SJCRH30 (cell line): ENCODE measurements around the gene SPACA9. TPM values are rescaled to one million over a fixed set of nuclear protein-coding genes. Genes with fewer than 3 reads are reported as not detected.

Experiments
- DNase-seq, 2 experiments: peaks; one replicate each; pipeline ENCODE4 v3.0.0-alpha.2; 2015 to 2020
- H3K27ac ChIP-seq: fragments of 250-450 bp; sonication (Bioruptor Pico); 2 replicates; pipeline ENCODE4 v1.5.1; 2020; ENCODE audit warnings: mild to moderate bottlenecking, moderate library complexity
- H3K27me3 ChIP-seq: fragments of 250-450 bp; sonication (Bioruptor Pico); 2 replicates; pipeline ENCODE4 v1.5.1; 2020; ENCODE audit warnings: mild to moderate bottlenecking, moderate library complexity
- H3K36me3 ChIP-seq: fragments of 250-450 bp; sonication (Bioruptor Pico); 2 replicates; pipeline ENCODE4 v1.5.1; 2020; ENCODE audit warnings: mild to moderate bottlenecking, moderate library complexity
- H3K4me1 ChIP-seq: fragments of 250-450 bp; sonication (Bioruptor Pico); 2 replicates; pipeline ENCODE4 v1.5.1; 2020; ENCODE audit warnings: mild to moderate bottlenecking, moderate library complexity
- H3K4me3 ChIP-seq: fragments of 250-450 bp; sonication (Bioruptor Pico); 2 replicates; pipeline ENCODE4 v1.5.1; 2020; ENCODE audit warnings: mild to moderate bottlenecking, moderate library complexity
- H3K9me3 ChIP-seq: fragments of 250-450 bp; sonication (Bioruptor Pico); replicated peaks from 2 replicates; pipeline ENCODE4 v1.5.1; 2020; ENCODE audit warnings: mild to moderate bottlenecking, moderate library complexity
- total RNA-seq: library from RNA; depleted of rRNA; stranded (reverse); fragments of >200 nt; shearing (Covaris generic); gene quantifications from 2 replicates; pipeline ENCODE4 v1.2.3, GENCODE V29; 2014

Gene SPACA9
- total RNA-seq, 1 experiment from 2014 or later: 0.59 TPM

DNA sequence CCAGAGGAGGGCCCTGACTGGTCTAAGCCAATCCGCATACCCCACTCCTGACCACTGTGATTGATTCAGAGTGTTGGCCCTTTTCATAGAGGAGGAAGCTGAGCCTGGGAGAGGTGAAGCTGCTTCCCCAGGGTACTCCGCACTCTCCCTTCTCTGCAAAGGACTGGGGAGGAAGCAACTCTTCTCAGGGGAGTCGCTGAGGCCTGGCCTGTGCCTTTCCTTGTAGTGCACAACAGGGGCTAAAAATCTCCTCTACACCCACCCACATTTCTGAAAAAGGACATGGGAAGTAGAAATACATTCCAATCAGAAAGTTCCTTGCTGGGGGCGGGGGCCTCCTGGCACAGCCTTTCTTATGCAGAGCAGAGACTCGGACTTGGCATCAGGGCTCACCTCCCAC lies 22.8 kb upstream of the SPACA9 start:
- no peak overlapping the region for H3K27ac ChIP-seq
- peaks cover 46% of the 10 kb centered on the region for H3K27me3 ChIP-seq
- no peaks in the 10 kb centered on the region for H3K9me3 ChIP-seq
- H3K4me1 ChIP-seq: no peaks in the 10 kb centered on the region
- DNase-seq: no peak
- H3K36me3 ChIP-seq: no peaks in the 10 kb centered on the region
- no peak overlapping the region for H3K4me3 ChIP-seq

DNA sequence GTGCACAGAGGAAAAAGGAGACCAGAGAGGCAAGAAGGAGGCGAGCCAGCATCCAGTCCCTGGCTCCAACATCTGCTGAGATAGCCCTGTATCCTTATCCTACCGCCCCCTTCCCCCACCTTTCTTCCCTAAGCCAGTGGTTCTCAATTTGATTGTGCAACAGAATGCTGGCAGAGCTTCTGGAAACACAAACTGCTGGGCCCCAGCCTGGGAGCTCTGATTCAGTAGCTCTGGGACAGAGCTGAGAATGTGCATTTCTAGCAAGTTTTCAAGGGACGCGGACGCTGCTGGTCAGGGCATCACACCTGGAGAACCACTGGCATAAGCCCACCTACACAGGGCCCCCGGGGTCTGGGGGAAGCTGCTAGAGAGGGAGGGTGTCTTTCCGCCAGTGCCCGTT lies 21.7 kb upstream of the SPACA9 start:
- peaks cover 46% of the 10 kb centered on the region for H3K27me3 ChIP-seq
- no peak overlapping the region for H3K4me3 ChIP-seq
- no peaks in the 10 kb centered on the region for H3K4me1 ChIP-seq
- H3K9me3 ChIP-seq: no peaks in the 10 kb centered on the region
- DNase-seq: no peak
- no peaks in the 10 kb centered on the region for H3K36me3 ChIP-seq
- no peak overlapping the region for H3K27ac ChIP-seq

DNA sequence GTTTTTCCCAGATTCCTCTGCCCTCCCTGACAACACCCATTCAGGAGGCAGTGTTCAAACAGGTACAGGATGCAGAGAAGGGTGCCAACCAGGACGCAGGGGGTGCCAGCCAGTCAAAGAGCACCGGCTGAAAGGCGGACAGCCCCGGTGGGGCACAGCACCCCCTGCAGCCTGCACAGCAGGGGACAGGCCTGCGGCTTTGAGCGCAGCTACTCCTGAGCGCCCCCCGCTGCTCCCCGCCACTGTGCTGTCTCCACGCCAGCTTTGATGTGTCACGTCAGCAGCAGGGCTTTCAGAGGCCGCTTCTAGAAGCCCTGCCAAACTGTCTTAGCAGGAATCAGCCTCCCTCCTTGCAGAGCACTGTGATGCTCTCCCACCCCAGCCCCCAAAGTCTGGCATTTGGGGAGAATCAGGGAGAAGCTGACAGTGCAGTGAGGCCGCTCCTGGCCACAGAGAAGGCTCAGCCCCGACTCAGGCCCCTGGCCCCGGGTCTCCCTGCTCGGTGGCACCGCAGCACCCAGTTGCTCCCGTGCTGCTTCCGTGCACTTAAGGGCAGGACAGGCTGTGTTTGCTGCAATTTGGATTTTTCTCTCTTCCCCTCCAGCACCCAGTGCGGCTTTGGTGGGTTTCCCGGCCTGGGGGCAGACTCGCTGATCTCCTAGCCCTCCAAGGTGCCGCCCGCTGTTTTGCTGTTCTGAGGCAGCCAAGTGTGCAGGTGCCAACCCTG lies 20.9 kb upstream of the SPACA9 start:
- no peaks in the 10 kb centered on the region; the same call in 1 of the 2 replicates for H3K4me1 ChIP-seq
- DNase-seq: no peak
- H3K27ac ChIP-seq: no peak overlapping the region
- H3K36me3 ChIP-seq: no peaks in the 10 kb centered on the region
- H3K4me3 ChIP-seq: no peak overlapping the region
- no peaks in the 10 kb centered on the region for H3K9me3 ChIP-seq
- H3K27me3 ChIP-seq: peaks cover 49% of the 10 kb centered on the region

DNA sequence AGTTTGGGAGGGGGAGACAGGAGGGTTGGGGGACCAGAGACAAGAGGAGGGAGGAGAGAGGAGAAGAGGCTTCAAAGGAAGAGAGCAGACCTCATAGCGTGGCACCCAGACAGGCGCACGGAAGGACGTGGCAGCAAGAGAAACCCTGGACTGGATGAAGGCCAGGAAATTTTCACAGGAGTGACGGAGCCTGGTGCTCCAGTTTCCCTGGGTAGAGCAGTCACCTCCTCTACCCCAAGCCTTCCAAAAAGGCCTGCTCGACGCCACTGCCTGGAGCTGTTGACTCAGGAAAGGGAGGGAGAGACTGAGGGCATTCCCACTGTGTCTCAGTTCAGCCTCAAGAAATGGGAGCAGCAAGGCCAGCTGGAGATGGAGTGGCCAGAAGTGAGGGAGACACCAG lies 19.9 kb upstream of the SPACA9 start:
- H3K9me3 ChIP-seq: no peaks in the 10 kb centered on the region
- peaks cover 52% of the 10 kb centered on the region for H3K27me3 ChIP-seq
- H3K4me1 ChIP-seq: no peaks in the 10 kb centered on the region; the same call in 1 of the 2 replicates
- H3K36me3 ChIP-seq: no peaks in the 10 kb centered on the region
- DNase-seq: no peak
- H3K27ac ChIP-seq: no peak overlapping the region
- no peak overlapping the region for H3K4me3 ChIP-seq

DNA sequence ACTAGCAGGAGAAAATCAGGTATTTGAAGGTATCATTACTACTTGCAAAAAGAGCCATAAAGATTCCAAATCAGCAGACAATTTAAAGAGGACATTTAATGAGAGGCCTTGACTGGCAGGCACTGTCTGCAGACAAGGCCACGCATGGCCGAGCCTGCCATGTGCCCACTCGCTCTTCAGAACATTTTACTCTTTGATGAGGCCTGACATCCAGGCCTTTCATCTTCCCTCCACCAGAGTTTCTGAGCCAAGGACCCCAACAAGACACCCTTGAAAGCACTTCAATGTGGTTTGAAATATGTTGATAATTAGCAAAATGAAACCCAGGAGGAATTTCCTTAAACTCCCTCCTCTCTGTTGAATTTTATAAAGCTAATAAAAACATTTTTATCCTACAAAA lies 17.0 kb upstream of the SPACA9 start:
- Histone ChIP-seq H3K9me3 (no peaks in the 10 kb centered on the region), H3K36me3 (no peaks in the 10 kb centered on the region), H3K4me1 (no peaks in the 10 kb centered on the region; the same call in 1 of the 2 replicates), H3K4me3 (no peak overlapping the region), H3K27me3 (peaks cover 35% of the 10 kb centered on the region), H3K27ac (no peak overlapping the region)
- no peak for DNase-seq

DNA sequence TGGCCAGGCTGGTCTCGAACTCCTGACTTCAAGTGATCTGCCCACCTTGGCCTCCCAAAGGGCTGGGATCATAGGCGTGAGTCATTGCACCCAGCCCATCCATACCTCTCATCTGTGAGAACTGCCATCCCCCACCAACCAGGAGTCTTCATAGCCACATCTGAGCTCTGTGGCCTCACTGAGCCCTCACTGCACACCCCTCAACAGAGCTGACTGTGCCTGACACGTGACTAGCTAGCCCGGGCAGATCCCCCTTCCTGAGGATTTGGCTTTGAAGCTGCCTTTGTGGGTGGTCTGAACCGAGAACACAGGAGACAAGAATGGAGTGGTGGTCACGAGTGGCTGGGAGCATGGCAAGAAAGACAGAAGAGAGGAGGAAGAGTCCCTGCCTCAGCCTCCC lies 16.2 kb upstream of the SPACA9 start:
- no peaks in the 10 kb centered on the region for H3K36me3 ChIP-seq
- peak; percentile 63 to 69 for DNase-seq
- H3K4me3 ChIP-seq: no peak overlapping the region
- H3K9me3 ChIP-seq: no peaks in the 10 kb centered on the region
- peaks cover 37% of the 10 kb centered on the region for H3K27me3 ChIP-seq
- no peaks in the 10 kb centered on the region; the same call in 1 of the 2 replicates for H3K4me1 ChIP-seq
- H3K27ac ChIP-seq: no peak overlapping the region

DNA sequence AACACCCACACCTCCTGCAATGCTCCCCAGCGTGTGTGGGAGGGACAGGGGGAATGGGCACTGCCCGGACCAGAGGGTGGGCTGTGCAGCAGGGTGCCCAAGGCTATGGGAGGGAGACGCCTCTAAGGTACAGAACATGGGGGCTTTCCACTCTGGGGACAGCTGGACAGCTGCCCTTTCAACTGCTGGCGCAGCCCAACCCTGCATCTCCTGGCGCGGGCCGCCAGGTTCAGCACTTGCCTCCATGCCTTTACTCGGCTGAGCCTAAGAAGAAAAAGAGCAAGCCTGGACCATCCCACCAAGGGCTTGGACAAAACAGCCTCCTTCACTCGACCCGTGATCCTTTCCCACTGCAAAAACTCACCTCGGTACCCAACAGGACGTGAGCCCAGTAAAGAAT lies 15.6 kb upstream of the SPACA9 start:
- Histone ChIP-seq H3K27me3 (peaks cover 35% of the 10 kb centered on the region), H3K27ac (no peak overlapping the region), H3K4me1 (no peaks in the 10 kb centered on the region; the same call in 1 of the 2 replicates), H3K9me3 (no peaks in the 10 kb centered on the region), H3K4me3 (no peak overlapping the region), H3K36me3 (no peaks in the 10 kb centered on the region)
- no peak for DNase-seq

DNA sequence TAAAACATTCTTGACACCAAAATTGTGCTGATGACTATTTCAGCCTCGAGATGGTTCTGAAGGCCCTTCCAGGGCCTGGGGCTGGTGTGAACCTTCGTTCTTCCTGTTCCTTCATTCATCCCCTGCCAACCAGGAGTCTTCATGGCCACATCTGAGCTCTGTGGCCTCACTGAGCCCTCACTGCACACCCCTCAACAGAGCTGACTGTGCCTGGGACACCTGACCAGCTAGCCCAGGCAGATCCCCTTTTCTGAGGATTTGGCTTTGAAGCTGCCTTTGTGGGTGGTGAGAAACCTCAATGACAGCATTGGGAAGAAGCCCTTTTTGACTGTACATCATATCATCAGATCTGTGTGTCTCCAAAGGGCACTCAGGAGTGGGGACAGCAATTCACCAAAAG lies 14.4 kb upstream of the SPACA9 start:
- Histone ChIP-seq H3K4me1 (peaks cover 3% of the 10 kb centered on the region; the same call in 1 of the 2 replicates), H3K27me3 (peaks cover 29% of the 10 kb centered on the region), H3K27ac (no peak overlapping the region), H3K36me3 (no peaks in the 10 kb centered on the region), H3K4me3 (no peak overlapping the region), H3K9me3 (no peaks in the 10 kb centered on the region)
- no peak for DNase-seq

DNA sequence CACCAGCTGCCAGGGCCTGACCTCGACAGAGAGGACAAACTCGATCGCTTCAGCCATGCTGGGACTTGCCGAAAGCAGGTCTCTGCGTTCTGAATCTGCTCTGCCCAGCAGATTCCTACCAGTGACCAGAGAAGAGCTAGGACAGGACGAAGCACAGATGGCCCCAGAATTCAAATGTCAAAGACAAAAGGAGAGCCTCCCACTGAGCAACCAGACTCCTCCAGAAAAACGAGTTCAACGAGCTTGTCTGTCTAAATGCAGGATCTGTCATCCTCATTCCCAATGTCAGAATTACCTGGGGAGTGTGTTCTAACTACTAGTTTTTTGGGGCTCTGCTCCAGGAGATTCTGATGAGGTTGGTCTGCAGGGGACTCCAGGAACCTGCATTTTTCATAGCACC lies 14.0 kb upstream of the SPACA9 start:
- Histone ChIP-seq H3K36me3 (no peaks in the 10 kb centered on the region), H3K4me1 (peaks cover 3% of the 10 kb centered on the region; the same call in 1 of the 2 replicates), H3K9me3 (no peaks in the 10 kb centered on the region), H3K27ac (no peak overlapping the region), H3K27me3 (peaks cover 29% of the 10 kb centered on the region), H3K4me3 (no peak overlapping the region)
- no peak for DNase-seq

DNA sequence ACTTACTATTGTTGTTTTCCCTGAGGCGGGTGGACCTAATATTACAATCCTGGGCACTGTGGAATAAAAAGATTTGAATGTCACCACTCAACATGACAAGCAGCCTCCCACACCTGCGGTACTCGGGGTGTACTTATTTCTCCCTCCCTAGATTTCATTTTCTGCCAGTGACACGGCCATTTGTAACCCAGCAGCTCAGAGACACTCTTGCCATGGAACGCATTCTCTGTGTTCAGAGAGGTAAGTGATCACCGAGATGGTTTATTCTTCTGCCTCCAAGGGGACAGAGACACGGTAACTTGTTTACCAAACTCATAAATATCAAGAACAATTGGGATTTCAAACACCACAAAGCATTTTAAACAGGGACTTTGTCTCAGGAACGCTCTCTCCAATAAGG lies 11.8 kb upstream of the SPACA9 start:
- Histone ChIP-seq H3K9me3 (no peaks in the 10 kb centered on the region), H3K4me1 (peaks cover 3% of the 10 kb centered on the region; the same call in 1 of the 2 replicates), H3K27ac (no peak overlapping the region), H3K36me3 (no peaks in the 10 kb centered on the region), H3K4me3 (no peak overlapping the region), H3K27me3 (peaks cover 26% of the 10 kb centered on the region)
- no peak for DNase-seq

DNA sequence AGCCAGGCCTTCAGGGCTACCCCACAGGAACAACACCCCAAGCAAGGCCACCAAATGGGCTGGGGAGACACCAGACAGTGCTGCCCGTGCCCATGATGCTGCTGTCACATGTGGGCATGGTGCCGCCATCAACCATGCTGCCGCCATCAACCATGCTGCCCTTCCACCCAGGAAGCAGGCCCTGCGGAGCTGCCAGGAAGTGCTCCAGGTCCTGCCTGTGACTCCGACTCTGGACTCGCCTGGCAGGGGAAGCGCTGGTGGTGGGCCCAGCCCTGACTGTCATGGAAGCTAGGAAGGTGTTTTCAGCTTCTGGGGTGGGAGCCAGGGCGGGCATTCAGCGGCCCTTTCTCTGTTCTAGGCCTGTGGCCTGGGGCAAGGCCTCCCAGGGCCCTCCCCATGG lies 9.4 kb upstream of the SPACA9 start:
- Histone ChIP-seq H3K4me1 (0 out of 2 replicates have a peak, but pooled peaks cover 3% of the 10 kb centered on the region), H3K27ac (no peak overlapping the region), H3K4me3 (no peak overlapping the region), H3K36me3 (no peaks in the 10 kb centered on the region), H3K9me3 (no peaks in the 10 kb centered on the region), H3K27me3 (peaks cover 20% of the 10 kb centered on the region)
- no peak for DNase-seq

DNA sequence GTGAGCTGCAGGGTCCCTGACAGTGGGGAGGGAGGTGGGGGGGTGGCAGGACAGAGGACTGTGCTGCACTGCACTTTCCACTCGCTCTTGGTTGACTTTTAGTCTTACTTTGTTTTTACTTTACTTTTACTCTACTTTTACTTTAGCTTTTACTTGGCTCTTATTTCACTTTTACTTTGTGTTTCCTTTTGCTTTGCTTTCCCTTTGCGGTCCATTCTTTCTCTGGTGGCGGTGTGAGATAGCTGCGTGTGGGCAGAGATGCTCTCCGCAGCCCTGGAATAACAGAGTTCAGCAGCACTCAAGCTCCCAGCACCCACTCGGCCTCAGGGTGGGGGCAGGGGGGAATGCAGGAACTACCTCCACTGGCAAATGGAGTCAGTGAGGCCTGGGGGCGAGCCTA lies 5.3 kb upstream of the SPACA9 start:
- no peak for DNase-seq
- H3K36me3 ChIP-seq: no peaks in the 10 kb centered on the region; the same call in 1 of the 2 replicates
- 0 out of 2 replicates have a peak, but pooled peaks cover under 1% of the 10 kb centered on the region for H3K4me1 ChIP-seq
- no peak overlapping the region for H3K4me3 ChIP-seq
- H3K9me3 ChIP-seq: no peaks in the 10 kb centered on the region
- H3K27ac ChIP-seq: no peak overlapping the region
- peaks cover 8% of the 10 kb centered on the region; the same call in 1 of the 2 replicates for H3K27me3 ChIP-seq

DNA sequence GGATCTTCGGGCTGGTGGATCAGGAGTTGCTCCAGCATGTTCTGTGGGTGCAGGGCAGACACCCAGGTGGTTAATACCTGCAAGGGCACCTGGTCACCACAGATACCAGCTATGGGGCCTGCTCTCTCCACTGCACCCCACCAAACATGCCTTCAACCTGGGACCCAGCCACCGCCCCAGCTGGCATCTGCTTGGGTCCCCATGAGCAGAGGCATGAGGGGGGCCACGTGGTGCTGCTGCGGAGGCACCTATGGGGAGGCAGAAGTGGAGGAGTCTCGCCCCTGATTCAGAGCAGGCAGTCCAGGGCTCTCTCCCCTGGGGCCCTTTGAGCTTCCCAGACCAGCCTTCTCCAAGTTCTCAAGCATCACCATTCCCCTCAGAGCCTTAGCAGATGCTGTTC lies 3.5 kb upstream of the SPACA9 start:
- Histone ChIP-seq H3K36me3 (no peaks in the 10 kb centered on the region; the same call in 1 of the 2 replicates), H3K4me3 (no peak overlapping the region), H3K9me3 (no peaks in the 10 kb centered on the region), H3K4me1 (no peaks in the 10 kb centered on the region), H3K27me3 (peaks cover 5% of the 10 kb centered on the region; the same call in 1 of the 2 replicates), H3K27ac (no peak overlapping the region)
- DNase-seq: no peak

DNA sequence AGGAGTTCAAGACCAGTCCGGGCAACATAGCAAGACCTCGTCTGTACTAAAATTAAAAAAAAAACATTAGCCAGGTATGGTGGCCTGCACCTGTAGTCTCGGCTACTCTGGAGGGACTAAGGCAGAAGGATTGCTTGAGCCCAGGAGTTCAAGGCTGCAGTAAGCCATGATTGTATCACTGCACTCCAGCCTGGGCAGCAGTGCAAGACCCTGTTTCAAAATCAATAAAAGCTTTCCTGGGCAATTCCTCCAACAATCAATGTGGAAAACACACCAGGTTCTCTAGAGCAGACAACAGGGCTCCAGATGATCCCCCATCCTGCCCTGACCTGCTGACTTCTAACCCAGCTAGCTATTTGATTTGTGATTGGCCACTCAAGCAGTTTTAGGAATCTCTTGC lies 1.8 kb upstream of the SPACA9 start:
- 0 out of 2 replicates have a peak, but pooled peaks cover 5% of the 10 kb centered on the region for H3K27me3 ChIP-seq
- H3K4me1 ChIP-seq: no peaks in the 10 kb centered on the region
- H3K4me3 ChIP-seq: no peak overlapping the region
- DNase-seq: no peak
- H3K27ac ChIP-seq: no peak overlapping the region
- no peaks in the 10 kb centered on the region for H3K9me3 ChIP-seq
- no peaks in the 10 kb centered on the region; the same call in 1 of the 2 replicates for H3K36me3 ChIP-seq

DNA sequence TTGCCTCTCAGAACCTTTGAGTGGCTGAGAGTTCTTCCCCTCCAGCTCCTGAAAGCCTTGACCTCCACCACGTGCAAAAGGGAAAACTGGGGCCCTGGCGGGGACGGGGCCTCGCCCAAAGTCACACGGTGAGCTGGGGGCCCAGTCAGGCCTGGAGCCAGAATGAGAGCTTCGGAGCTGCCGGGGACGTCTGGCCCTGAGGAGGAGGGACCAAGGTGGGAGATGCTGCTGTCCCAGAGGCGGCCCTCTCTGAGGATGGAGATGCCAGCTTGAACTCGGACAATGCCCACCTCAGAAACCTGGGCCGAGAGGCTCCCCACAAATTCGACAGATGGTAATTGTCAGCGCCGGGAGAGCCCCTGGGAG lies 1.3 kb upstream of the SPACA9 start:
- Histone ChIP-seq H3K4me1 (no peaks in the 10 kb centered on the region), H3K36me3 (no peaks in the 10 kb centered on the region; the same call in 1 of the 2 replicates), H3K9me3 (no peaks in the 10 kb centered on the region), H3K4me3 (peak overlapping the region; percentile 94), H3K27me3 (0 out of 2 replicates have a peak, but pooled peaks cover 5% of the 10 kb centered on the region), H3K27ac (no peak overlapping the region)
- no peak for DNase-seq
